ENCODE results near the gene TMEM187.

Gene TMEM187

DNA sequence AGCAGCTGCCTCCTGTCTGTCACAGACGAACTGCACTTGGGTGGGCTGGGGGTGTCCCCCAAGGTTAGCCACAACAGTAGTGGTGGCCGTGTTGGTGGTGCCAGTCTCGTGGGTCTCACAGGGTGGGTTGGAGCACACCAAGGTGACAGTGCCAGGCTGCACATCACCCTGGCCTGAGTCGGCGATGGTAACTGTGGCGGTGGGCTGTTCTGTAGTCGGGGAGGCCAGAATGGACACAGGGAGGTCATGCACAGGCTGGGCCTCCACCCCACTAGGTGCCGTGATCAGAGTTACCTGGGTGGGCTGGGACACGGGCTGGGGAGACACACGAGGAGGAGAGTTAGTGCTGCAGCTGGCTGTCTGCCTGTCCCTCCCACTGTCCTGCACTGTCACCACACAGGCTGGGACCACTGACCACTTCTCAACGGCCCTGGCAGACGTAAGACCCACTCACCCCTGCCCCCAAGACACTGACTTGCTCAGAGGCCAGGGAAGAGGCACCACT is 17.3 kb upstream of the TMEM187 start:
- no peak for DNase-seq

DNA sequence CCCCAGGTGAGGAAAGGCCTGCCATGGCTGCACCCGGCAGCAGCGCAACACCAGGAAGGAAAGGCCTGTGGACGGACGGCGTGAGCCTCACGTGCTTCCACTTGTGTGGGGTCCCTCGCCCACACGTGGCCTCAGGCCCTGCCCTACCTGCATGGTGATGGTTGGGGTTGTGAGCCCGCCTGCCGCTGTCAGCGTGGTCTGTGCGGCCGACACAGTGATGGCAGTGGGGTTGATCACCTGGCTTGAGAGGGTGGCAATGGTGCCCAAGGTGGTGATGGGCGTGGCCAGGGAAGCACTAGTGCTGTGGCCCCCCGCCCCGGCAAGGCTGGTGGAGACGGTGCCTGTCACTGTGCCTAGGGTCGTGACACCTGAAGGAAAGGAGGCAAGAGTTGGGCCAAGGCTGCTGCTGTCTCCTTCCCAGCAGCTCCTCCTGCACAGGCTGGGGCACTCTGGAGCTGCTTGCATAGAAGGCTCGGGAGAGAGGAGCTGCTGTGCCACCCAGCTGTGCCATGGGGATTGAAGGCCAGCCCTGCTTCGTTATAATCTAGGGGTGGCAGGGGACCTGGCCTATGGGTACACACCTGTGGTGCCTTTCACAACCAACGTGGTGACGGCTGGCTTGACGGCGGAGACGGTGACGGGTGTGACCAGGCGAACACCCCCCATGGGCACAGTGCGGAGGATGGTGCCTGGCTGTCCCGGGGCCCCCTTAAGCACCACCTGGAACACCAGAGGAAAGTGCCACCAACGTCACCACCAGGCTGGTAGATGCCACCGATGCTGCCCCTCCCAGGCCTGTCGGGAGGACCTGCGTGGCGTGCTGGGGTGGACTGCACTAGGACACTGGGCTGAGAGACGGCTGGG is 16.3 kb upstream of the TMEM187 start:
- DNase-seq = no peak

DNA sequence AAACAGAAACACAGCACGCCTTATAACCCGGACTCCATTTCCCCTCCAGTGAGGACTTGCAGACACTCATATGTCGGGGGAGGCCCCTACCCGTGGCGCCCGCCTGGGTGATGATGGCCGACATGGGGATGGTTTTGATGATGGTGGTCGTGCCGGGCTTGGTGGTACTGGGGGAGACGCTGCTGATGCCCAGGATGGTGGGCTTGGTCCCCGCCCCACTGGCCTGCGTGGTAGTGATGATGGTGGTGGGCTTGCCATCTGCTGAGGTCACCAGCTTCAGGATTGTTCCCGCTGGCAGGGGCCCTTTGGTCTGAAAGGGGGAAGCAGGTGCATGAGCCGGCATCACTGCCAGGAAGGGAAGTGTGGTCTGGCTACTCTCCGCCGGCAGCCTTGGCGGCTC is 15.3 kb upstream of the TMEM187 start:
- no peak for DNase-seq

DNA sequence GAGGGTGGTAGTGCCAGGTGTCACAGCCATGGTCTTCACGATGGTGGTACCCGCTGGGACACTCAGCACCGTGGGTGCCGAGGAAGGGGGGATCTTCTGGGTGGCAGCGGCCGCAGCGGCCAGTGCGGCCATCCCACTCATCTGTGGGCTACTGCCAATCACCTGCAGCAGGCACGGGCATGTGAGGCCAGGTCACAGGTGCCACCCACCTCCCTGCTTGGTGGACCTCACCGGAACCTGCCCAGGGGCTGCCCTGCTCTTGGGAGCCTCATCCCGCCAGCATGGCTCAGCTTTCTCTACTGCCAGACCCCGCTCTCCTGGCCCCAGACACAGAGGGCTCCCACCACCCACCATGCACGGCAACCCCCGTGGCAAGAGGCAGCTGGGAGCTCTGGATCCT is 13.9 kb upstream of the TMEM187 start:
- DNase-seq = no peak

DNA sequence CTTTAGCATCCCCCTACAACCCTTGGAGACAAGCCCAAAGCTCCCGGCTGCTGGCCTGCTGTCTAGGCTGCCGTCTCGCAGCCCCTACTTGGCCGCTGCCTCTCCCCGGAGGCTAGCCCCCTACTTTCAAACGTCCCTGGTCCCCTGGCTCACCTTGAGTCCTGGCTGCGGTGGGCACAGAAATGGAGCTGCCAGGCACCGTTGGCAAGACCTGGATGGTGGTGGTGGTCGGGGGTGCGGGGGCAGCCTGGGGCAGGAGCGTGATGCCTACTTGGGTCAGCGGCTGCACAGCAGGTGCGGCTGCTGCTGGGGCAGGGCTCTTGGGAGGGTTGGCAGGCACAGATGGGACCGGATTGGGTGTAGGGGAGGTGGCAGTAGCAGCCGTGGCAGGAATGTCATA is 12.9 kb upstream of the TMEM187 start:
- DNase-seq = no peak

DNA sequence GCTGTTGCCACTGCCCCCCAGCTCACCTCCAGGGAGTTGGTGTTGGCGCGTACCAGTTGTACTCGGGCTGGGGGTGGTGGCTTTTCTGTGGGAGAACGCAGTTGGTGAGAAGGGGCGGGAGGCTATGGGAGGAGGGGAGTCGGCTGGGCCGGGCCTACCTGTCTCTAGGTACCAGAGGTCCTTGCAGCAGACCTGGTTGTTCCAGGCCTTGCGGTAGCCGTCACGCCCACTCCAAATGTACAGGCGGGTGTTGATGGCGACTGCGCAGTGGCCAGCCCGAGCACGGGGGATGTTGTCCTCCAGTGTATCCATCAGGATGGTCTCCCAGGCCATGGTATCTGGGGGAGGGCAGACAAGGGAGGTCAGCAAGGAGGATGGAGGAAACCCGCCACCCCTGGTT is 12.5 kb upstream of the TMEM187 start:
- no peak for DNase-seq

DNA sequence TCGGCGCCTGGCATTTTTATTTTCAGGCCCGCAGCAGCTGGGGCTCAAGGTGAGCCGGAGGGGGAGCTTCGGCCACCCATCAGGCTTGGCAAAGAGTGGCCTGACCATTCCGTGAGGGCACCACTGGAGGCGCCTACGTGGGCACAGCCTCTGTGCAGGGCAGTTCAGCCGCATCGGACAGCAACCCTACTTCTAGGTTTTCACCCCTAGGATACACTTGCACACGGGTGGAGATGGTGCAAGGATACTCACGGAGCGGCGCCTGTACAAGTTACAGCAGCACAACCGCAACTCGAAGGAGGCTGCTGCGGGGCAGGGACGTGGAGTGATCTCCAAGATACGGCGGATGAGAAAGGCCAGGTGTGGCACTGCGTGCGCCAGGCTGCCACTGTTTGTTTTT is 11.8 kb upstream of the TMEM187 start:
- DNase-seq = no peak

DNA sequence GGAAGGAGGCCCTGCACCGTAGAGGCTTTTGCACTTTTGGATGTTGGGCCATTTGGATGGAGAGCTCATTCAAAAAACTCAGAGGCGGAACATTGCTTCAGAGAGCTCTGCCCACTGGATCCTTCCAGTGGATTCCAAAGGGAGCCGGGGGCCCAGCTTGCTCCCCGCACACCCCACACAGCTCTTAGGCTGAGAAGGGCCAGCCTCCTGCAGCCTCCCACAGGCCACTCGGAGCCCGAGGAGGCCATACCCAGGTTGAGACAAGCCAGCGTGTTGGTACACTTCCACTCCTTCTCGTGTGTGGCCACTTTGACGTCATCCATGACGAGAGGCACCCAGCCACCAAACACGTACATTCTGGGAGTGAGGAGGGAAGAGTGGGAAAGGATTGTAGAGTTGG is 11.3 kb upstream of the TMEM187 start:
- no peak for DNase-seq

DNA sequence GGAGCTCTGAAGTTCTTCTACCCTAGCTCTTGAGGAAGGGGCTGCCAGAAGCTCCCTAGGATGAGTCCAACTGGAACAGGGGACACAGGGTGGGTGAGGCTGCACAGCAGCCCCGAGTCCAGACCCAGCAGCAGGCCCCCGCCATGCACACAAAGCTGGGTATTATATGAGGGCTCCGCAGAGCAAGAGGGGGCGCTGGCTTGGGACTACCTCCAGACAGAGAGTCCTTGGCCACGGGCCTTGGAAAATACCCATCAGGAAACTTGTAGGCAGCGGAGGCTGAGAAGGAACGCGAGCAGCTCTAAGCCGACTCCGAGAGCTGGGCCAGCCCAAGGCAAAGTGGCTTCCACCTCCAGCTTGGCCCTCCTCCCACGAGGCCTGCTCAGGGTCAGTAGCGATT is 9.0 kb upstream of the TMEM187 start:
- DNase-seq = no peak

DNA sequence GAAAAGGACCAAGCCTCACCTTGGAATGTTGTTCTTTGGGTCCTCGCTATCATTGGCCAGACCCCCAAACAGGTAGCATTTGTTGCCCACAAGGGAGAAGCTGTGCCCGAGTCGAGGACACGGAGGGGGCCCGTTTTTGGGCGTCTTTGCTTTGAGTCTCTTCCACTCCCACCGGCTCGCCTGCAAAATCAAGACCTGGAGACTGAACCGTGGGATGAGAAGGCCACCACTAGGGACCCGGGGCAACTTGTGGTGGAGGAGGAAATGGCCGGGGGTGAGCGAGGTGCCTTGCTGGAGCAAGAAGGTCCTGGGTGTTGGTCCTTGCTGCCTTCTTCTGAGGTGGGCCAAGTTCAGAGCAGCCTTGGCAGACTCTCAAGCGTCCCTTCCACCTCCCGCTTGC is 8.4 kb upstream of the TMEM187 start:
- DNase-seq = no peak

DNA sequence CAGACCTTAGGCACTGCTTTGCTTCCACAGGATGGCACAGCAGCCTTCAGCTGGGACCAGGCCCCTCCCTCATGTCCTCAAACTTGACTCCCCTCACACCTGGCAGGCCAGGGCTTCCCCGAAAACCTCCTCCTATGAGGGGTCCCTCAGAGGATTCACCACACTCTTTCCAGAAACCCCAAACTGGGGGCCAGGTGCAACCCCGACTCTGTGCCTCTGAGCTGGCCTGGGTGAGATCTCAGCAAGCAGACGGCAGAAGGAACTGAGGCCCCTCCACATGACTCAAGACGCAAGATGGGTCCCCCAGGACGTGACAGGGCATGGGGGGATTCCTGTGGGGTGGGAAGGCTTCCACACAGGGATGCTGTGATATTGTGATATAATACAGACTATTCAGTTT is 7.1 kb upstream of the TMEM187 start:
- DNase-seq = no peak

DNA sequence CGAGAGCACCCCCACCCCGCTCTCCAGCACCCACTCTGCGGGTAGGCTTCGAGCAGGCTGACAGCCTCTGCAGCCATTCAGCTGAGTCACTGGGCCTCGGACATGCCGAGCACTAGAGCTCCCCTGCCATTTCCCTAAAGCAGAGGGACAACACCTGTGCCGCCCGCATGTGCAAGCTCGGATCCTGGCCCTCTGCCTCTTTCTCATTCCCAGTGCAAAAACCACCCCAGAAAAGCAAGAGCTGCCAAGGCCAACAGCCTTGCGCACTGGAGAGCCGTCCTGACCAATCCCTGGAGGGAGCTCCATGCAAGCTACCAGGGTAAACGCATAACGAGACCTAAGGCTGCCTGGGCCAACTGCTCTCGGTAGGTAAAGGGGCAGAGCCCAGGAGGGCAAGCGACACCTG is 6.3 kb upstream of the TMEM187 start:
- no peak for DNase-seq

DNA sequence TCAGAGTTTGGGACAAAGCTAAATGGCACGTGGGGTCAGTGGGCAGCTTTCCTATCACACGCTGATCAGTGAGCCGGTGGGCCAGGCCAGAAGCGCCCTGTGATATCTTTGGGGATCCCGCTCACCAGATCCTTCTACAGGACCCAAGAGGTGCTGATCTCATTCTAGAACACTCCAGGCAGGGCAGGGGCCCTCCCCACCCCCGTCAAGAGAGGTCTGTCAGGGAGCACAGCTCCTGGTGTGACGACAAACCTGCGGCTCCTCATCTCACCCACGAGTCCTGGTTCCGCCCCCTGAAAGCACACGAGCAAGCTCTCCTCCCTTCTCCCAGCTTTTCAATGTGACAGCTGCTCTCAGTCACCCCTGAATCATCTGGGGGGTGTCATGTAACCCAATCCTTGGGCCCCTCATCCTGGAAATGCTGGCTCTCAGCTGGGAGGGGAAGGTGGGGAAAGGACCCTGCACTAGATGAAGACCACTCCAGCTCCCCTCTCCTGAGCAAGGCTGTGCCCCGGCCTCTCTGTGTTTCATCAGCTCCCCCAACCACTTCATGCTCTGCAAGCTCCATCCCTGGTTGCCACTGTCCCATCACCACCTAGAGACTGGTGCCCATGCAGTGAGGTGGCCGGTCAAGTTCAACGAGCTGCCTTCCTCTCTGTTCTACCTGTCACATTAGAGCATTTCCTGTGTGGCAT is 5.6 kb upstream of the TMEM187 start:
- peak; percentile 55 to 59 for DNase-seq

DNA sequence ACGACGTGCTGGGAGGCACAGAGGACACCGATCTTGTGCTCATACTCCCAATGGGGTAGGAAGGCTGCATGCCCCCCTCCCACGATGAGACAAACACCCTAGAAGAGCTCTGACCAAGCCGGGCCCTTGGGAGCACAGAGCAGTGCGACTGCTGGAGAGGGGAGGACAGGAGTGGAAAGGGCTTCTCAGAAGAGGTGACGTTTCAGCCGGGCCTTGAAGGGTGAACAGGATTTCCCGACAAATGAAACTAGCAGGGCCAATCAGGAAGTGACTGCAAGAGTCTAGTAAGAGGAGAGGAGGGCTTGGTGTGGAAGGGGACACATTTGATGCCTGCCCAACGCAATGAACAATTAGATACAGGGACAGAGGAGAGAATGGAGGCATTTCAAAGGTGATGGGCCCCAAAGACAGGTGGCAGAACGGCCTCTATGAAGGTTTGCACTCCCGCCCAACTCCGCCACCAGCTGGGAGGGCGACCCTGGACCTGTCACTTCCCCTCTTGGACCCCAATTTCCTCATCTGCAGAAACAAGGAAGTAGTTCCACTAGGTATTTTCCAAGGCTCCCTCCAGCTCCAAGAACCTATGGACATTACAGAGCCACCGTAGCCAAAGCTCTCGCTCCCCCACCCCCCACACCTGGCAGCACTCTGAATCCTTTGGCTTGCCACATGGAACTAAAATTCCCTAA is 4.9 kb upstream of the TMEM187 start:
- DNase-seq = peak in 1 of 2 donors; percentile 36

DNA sequence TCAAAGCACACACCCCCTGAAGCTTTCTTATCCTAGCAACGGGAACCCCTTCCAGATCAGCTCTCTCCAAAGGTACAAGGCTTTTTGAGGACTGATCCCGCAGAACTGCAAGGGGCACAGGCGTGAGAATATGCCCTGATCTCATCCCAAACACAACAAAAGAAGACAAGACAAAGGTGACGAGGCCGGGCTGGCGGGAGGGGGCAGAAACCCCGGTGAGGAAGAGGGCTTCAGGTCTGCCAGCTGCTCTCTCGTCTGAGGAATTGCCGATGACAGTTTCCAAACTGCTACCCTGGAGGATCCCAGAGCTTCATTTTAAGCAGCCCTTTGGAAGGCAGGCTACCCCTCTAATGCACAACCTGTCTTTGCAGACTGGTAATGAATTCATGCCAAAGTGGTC is 4.3 kb upstream of the TMEM187 start:
- DNase-seq = no peak

DNA sequence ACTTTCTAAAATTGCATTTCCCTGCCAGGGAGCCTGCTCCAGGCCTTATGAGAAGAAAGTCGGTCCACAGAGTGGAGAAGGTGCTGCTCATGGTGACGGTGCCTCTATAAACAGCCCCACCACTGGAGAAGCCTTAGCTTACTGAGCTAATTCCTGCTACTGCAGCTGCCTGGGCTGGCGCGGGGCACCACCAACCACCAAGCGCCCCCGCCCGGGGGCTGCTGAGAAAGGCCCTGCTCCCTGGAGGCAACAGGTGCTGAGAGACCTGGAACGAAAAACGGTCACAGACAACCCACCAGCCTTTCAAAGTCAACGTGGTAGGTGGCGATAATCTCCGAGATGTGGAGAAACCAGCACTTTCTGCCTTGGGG is 3.8 kb upstream of the TMEM187 start:
- DNase-seq = peak; percentile 38 to 42

DNA sequence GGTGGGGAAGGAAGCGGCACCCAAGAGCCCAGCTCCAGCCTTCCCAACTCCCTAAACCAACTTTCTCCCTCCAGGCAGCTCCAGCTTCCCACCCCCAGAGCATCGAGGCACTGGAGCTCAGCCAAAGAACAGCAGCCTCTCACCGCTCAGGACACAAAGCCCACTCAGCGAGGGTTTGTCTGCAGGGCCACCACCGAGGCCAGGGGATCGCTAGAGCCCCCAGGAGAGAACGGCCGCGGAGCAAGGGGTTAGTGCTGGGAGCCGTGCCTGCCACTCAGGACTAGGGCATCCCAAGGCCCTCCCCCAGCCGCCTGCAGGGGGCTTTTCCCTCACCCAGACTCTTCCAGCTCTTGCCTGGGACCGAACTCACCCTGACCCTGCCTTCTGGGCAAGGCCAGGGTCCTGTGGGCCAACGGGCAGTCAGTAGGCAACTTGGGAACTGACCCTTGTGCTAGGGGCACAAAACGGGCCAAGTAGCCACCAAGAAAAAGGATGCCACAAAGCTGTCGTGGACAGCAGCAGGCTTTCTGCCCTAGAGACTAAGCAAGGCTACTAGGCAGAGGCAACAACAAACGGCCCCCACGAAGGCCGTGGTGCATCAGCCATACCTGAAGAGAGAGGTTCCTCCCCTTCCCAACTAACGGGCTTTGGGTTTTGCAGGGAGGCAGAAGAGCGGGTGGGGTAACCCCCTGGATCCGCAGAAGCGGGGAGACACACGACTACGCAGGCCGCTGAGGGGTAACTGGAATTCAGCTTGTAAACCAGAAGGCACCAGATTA is 3.2 kb upstream of the TMEM187 start:
- no peak for DNase-seq

DNA sequence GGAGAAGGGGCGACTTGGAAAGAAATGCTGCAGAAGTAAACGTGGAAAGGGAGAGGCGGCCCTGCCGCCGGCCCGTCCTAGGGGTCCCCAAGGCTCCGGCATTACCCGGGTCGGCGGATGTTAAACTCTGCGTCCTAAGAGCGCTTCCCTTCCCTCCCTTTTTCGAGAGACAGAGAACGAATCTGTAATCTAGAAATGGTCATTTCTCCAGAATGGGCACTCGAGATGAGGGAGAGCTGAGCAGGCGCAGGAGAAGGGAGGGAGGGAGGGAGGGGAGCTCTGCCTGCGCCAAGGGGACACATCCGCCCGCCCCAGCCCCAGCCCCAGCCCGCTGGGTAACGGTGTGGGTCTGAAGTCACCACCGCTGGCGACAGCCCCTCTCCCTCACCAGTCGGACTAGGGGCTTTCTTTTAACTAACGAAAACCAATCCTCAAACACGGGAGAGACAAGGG is 2.6 kb upstream of the TMEM187 start:
- DNase-seq = no peak

DNA sequence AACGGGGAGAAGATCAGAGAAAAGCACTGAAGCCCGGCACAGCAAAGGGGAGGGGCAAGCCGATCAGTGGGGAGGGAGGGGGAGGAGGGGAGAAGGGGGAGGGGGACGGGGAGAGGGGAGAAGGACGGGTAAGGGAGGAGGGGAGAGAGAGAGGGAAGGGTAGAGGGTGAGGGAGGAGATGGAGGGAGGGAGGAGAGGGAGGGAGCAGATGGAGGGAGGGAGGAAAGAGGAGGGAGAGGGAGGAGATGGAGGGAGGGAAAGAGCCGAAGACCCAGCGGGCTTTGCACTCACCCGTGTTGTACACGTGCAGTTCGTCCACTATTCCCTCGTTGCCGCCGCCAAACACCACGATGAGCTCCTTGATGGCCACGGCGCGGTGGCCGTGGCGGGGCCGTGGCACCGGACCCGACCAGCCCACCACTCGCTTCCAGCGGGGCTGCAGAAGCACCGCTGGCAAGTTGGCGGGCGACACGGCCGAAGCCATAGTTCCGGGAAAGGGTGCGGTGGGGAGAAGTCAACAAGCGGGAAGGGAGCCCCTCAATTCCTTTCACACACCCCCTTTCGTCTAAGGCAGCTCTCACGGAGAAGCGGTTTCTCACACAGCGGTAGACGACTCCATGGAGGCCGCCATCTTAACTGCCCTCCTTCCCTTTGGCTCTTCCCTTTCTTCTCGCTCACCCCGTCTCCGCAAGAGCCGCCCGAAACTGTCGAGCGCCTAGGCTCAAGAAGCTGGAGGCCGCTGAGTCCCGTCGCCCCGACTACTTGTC is 2.0 kb upstream of the TMEM187 start:
- DNase-seq = peak; percentile 38 to 39

DNA sequence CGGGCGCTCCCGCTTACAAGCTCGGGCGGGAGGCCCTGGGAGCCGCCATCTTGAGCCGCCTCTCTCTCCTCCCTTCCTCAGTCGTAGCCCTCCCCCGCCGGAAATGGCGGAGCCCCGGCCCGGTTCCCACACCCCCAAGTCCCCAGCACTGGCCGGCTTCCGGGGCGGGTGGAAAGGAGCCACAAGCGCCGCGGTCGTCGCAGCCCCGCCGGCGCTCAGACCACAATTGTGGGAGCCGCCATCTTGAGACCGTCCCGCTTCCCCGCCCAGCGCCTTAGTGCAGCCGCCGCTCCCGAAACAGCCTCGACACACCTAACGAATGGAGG is 1.5 kb upstream of the TMEM187 start:
- peak; percentile 87 to 89 for DNase-seq

DNA sequence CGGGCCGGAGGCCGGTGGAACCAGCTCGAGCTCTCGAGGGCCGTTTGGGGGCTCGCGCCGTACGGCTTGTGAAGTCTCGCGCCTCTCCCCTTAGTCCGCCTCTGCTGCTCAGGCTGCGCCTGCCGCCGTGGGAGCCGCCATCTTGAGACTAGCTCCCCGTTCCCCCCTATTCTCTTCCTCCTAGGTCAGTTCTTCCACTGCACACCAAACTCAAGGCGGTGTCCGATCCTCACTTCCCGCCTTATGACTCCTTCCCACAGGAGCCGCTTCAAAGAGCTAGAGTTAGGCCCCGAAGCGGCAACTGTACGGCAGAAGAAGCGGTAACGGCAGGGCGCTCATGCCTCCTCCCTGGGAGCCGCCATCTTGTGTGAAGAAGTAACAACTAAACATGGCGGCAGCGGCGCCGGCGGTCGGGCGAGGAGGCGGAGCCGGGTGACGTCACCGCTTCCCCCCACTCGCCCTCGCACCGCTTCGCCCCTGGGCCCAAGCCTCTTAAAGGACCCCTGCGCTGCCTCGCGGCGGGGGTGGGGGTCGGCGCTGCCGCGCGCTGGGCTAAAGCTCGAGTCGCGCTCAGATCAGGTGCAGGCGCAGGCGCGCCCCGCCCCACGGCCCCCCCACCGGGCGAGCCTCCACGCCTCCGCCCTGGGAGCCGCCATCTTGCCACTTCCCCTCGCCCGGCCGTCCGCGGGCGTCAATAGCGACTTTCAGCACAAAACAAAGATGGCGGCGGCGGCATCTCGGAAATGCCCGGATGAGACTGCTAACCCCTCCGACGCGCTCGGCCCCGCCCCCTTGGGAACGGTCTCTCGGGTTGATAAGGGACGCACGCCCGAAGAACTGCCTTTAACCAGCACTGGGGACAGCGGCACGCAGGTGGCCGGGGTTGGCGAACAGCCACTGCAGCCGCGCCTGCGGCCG is 845 bp upstream of the TMEM187 start, which contains the start of gene HCFC1:
TSS of gene HCFC1 (minus strand) at position 369 of the 918 bp plus-strand sequence. CDS start 978 bp downstream, outside the sequence.
- peak; percentile 92 to 93 for DNase-seq

All from activated CD4-positive, alpha-beta T cell treated with anti-CD3 and anti-CD28 coated beads for 4 hours (primary cell).